HEK293 (cell line): ENCODE results near the gene ACIN1.
"Not testable (repeated sequence)": the region's sequence is repeated elsewhere in the genome, so short reads cannot be mapped to it uniquely, and the experiment has no call there.

ENCODE experiments used
- CTCF ChIA-PET: fragments of 350-600 bp; formaldehyde crosslinking; extraction: SDS; loops from one replicate; lab custom pipeline; 2021; ENCODE audit warnings: antibody characterized with exemption; lab: Yijun Ruan, JAX
- POLR2A ChIA-PET: fragments of 300-600 bp; formaldehyde crosslinking; extraction: SDS; loops from one replicate; lab custom pipeline; 2020; ENCODE audit warnings: antibody characterized with exemption, inconsistent platforms; lab: Yijun Ruan, JAX
- H3K27ac ChIP-seq: fragments of 200-500 bp; sonication (Bioruptor generic); 2 replicates; pipeline ENCODE4 v1.5.1; 2014; ENCODE audit warnings: low read depth, low read length, control low read depth, inconsistent platforms; ENCODE audit errors: extremely low read depth
- H3K36me3 ChIP-seq, 2 experiments: fragments of 200-500 bp in 1 of 2; sonication (Bioruptor generic) in 1 of 2; 1 replicate in 1 of 2; 2 replicates in 1 of 2; pipeline ENCODE4 v1.5.1; 2014 to 2017; ENCODE audit warnings: inconsistent platforms in 2 of 2, low read length in 2 of 2; ENCODE audit not compliant: control insufficient read depth in 2 of 2, insufficient read depth in 1 of 2
- H3K4me1 ChIP-seq: fragments of 200-500 bp; sonication (Bioruptor generic); 2 replicates; pipeline ENCODE4 v1.5.1; 2014; ENCODE audit warnings: mild to moderate bottlenecking, low read length, inconsistent platforms; ENCODE audit not compliant: control insufficient read depth, insufficient read depth
- H3K4me3 ChIP-seq: 2 replicates; pipeline ENCODE4 v1.5.1; 2011; ENCODE audit warnings: low read depth, mild to moderate bottlenecking, control low read depth, low read length, moderate library complexity
- H3K9me3 ChIP-seq: fragments of 200-500 bp; sonication (Bioruptor generic); 2 replicates; pipeline ENCODE4 v1.5.1; 2014; ENCODE audit warnings: low read depth, low read length, inconsistent platforms; ENCODE audit not compliant: control insufficient read depth, insufficient read depth
- FEZF1 ChIP-seq: fragments of 450-650 bp; formaldehyde crosslinking; IDR thresholded peaks from 2 replicates; pipeline ENCODE4 v1.5.1; 2016; ENCODE audit warnings: missing biosample characterization, missing genetic modification characterization
- KLF16 ChIP-seq: fragments of 450-650 bp; formaldehyde crosslinking; IDR thresholded peaks from 2 replicates; pipeline ENCODE4 v1.5.1; 2017; ENCODE audit warnings: missing biosample characterization, missing genetic modification characterization
- MZF1 ChIP-seq: fragments of 450-650 bp; formaldehyde crosslinking; IDR thresholded peaks from 2 replicates; pipeline ENCODE4 v1.5.1; 2017; ENCODE audit warnings: missing biosample characterization, missing genetic modification characterization, borderline replicate concordance
- PRDM10 ChIP-seq: fragments of 450-650 bp; formaldehyde crosslinking; IDR thresholded peaks from 2 replicates; pipeline ENCODE4 v1.5.1; 2016; ENCODE audit warnings: missing biosample characterization, missing genetic modification characterization
- REPIN1 ChIP-seq: fragments of 450-650 bp; formaldehyde crosslinking; IDR thresholded peaks from 2 replicates; pipeline ENCODE4 v1.5.1; 2017; ENCODE audit warnings: missing biosample characterization, missing genetic modification characterization, low read depth
- SALL2 ChIP-seq: fragments of 450-650 bp; formaldehyde crosslinking; IDR thresholded peaks from 2 replicates; pipeline ENCODE4 v1.5.0; 2017; ENCODE audit warnings: missing biosample characterization, mild to moderate bottlenecking, missing genetic modification characterization, borderline replicate concordance
- SCRT2 ChIP-seq: fragments of 450-650 bp; formaldehyde crosslinking; IDR thresholded peaks from 2 replicates; pipeline ENCODE4 v1.5.1; 2016; ENCODE audit warnings: missing biosample characterization, missing genetic modification characterization
- YY2 ChIP-seq: fragments of 450-650 bp; formaldehyde crosslinking; IDR thresholded peaks from 2 replicates; pipeline ENCODE4 v1.5.1; 2016; ENCODE audit warnings: missing biosample characterization, missing genetic modification characterization
- ZBTB1 ChIP-seq: fragments of 450-650 bp; formaldehyde crosslinking; IDR thresholded peaks from 2 replicates; pipeline ENCODE4 v1.5.1; 2016; ENCODE audit warnings: missing biosample characterization, missing genetic modification characterization
- ZBTB20 ChIP-seq: fragments of 450-650 bp; formaldehyde crosslinking; IDR thresholded peaks from 2 replicates; pipeline ENCODE4 v1.5.1; 2016; ENCODE audit warnings: missing biosample characterization, missing genetic modification characterization
- ZBTB7A ChIP-seq: fragments of 450-650 bp; formaldehyde crosslinking; IDR thresholded peaks from 2 replicates; pipeline ENCODE4 v1.5.1; 2016; ENCODE audit warnings: low read depth, missing biosample characterization, missing genetic modification characterization
- ZNF10 ChIP-seq: fragments of 450-650 bp; formaldehyde crosslinking; IDR thresholded peaks from 2 replicates; pipeline ENCODE4 v1.5.1; 2017; ENCODE audit warnings: missing biosample characterization, missing genetic modification characterization
- ZNF133 ChIP-seq: fragments of 450-650 bp; formaldehyde crosslinking; IDR thresholded peaks from 2 replicates; pipeline ENCODE4 v1.5.1; 2016; ENCODE audit warnings: missing biosample characterization, missing genetic modification characterization
- ZNF157 ChIP-seq: fragments of 450-650 bp; formaldehyde crosslinking; IDR thresholded peaks from 2 replicates; pipeline ENCODE4 v1.5.1; 2016; ENCODE audit warnings: missing biosample characterization, missing genetic modification characterization
- ZNF335 ChIP-seq: fragments of 450-650 bp; formaldehyde crosslinking; conservative IDR thresholded peaks from 2 replicates; pipeline ENCODE4 v1.5.1; 2016; ENCODE audit warnings: missing biosample characterization, missing genetic modification characterization
- ZNF341 ChIP-seq: fragments of 450-650 bp; formaldehyde crosslinking; IDR thresholded peaks from 2 replicates; pipeline ENCODE4; 2016; ENCODE audit warnings: low read depth, missing biosample characterization, missing genetic modification characterization
- ZNF423 ChIP-seq: fragments of 450-650 bp; formaldehyde crosslinking; IDR thresholded peaks from 2 replicates; pipeline ENCODE4 v1.5.1; 2016; ENCODE audit warnings: missing biosample characterization, missing genetic modification characterization
- ZNF529 ChIP-seq: fragments of 450-650 bp; formaldehyde crosslinking; IDR thresholded peaks from 2 replicates; pipeline ENCODE4 v1.5.1; 2017; ENCODE audit warnings: missing genetic modification characterization, missing biosample characterization; ENCODE audit not compliant: insufficient replicate concordance
- ZNF626 ChIP-seq: fragments of 450-650 bp; sonication (Bioruptor Pico); formaldehyde crosslinking; IDR thresholded peaks from 2 replicates; pipeline ENCODE4 v1.5.1; 2018; ENCODE audit warnings: missing biosample characterization, missing genetic modification characterization, inconsistent platforms
- ZNF664 ChIP-seq: fragments of 450-650 bp; formaldehyde crosslinking; IDR thresholded peaks from 2 replicates; pipeline ENCODE4 v1.5.1; 2016; ENCODE audit warnings: missing biosample characterization, missing genetic modification characterization
- ZNF776 ChIP-seq: fragments of 450-650 bp; formaldehyde crosslinking; IDR thresholded peaks from 2 replicates; pipeline ENCODE4 v1.5.0; 2017; ENCODE audit warnings: missing biosample characterization, missing genetic modification characterization, borderline replicate concordance
- ZNF791 ChIP-seq: fragments of 450-650 bp; formaldehyde crosslinking; IDR thresholded peaks from 2 replicates; pipeline ENCODE4 v1.5.1; 2016; ENCODE audit warnings: missing biosample characterization, missing genetic modification characterization
- ZSCAN30 ChIP-seq: fragments of 450-650 bp; IDR thresholded peaks from 2 replicates; pipeline ENCODE4 v1.5.1; 2018; ENCODE audit warnings: missing biosample characterization, mild to moderate bottlenecking, missing genetic modification characterization, moderate library complexity
- ZSCAN5A ChIP-seq: fragments of 450-650 bp; formaldehyde crosslinking; IDR thresholded peaks from 2 replicates; pipeline ENCODE4 v1.5.1; 2016; ENCODE audit warnings: missing biosample characterization, missing genetic modification characterization

The ACIN1 gene

GRCh38 chr14:23017091-23017490 lies 77.8 kb downstream of the ACIN1 start:
- no peaks in the 10 kb centered on the region for H3K36me3 ChIP-seq
- ChIA-PET POLR2A (interaction anchor here (0.6 to 1.8 kb wide), 3 partner anchors 10 to 207 kb away, joined by 3 to 11 read pairs (median 5); partner anchors contain the start of genes ACIN1 and C14orf119), CTCF (interaction anchor here (0.6 to 1.8 kb wide), 4 partner anchors 22 to 117 kb away, joined by 3 to 6 read pairs (median 3); no protein-coding TSS in a partner anchor)
- H3K4me1 ChIP-seq, result no peaks in the 10 kb centered on the region; the same call in 1 of the 2 replicates
- no peak for TF ChIP-seq ZBTB20
- no peak for TF ChIP-seq ZNF157 (tag by site-specific recombination)
- no peak for TF ChIP-seq ZNF341 (tag by site-specific recombination)
- no peak for TF ChIP-seq ZNF10 (tag by site-specific recombination)
- no peak for TF ChIP-seq SALL2 (tag by site-specific recombination)
- no peak for TF ChIP-seq MZF1 (tag by site-specific recombination)
- no peak for TF ChIP-seq SCRT2 (tag by site-specific recombination)
- TF ChIP-seq ZNF335 (tag by site-specific recombination), result no peak
- no peak for TF ChIP-seq ZNF791 (tag by site-specific recombination)
- TF ChIP-seq ZNF423, result no peak
- no peak for TF ChIP-seq ZBTB7A (tag by site-specific recombination)
- TF ChIP-seq FEZF1 (tag by site-specific recombination), result no peak
- H3K4me3 ChIP-seq, result no peak overlapping the region
- no peaks in the 10 kb centered on the region for H3K9me3 ChIP-seq
- H3K27ac ChIP-seq, result no peak overlapping the region

GRCh38 chr14:23015618-23016017 lies 79.3 kb downstream of the ACIN1 start:
- TF ChIP-seq PRDM10 (tag by site-specific recombination), result peak; percentile 77
- no peak for TF ChIP-seq ZNF664 (tag by site-specific recombination)
- no peaks in the 10 kb centered on the region for H3K36me3 ChIP-seq
- no peak overlapping the region for H3K27ac ChIP-seq
- no peaks in the 10 kb centered on the region for H3K9me3 ChIP-seq
- H3K4me1 ChIP-seq, result no peaks in the 10 kb centered on the region
- CTCF ChIA-PET, result no interaction called here
- H3K4me3 ChIP-seq, result no peak overlapping the region
- POLR2A ChIA-PET, result no interaction called here

GRCh38 chr14:23013749-23014054 lies 81.2 kb downstream of the ACIN1 start:
- H3K4me1 ChIP-seq, H3K4me3 ChIP-seq, H3K36me3 ChIP-seq, H3K27ac ChIP-seq, H3K9me3 ChIP-seq: not testable (repeated sequence)
- POLR2A ChIA-PET, result interaction anchor here (1.1 kb wide), 1 partner anchor 13 kb away, joined by 3 read pairs; no protein-coding TSS in a partner anchor
- CTCF ChIA-PET, result interaction anchor here (1.1 to 2.5 kb wide), 2 partner anchors 27 to 55 kb away, joined by 3 to 19 read pairs; no protein-coding TSS in a partner anchor

- Histone ChIP-seq H3K36me3 (no peaks in the 10 kb centered on the region), H3K4me1 (peaks cover 5% of the 10 kb centered on the region; the same call in 1 of the 2 replicates), H3K27ac (no peak overlapping the region), H3K4me3 (no peak overlapping the region), H3K9me3 (no peaks in the 10 kb centered on the region)
- ChIA-PET CTCF (interaction anchor here (1.1 to 2.5 kb wide), 3 partner anchors 26 to 56 kb away, joined by 3 to 19 read pairs (median 3); no protein-coding TSS in a partner anchor), POLR2A (interaction anchor here (0.6 to 1.1 kb wide), 2 partner anchors 13 to 18 kb away, joined by 3 read pairs; no protein-coding TSS in a partner anchor)
- no peak for TF ChIP-seq ZSCAN30 (tag by site-specific recombination)
- TF ChIP-seq ZBTB1 (tag by site-specific recombination), result no peak
- no peak for TF ChIP-seq ZNF529 (tag by site-specific recombination)
- no peak for TF ChIP-seq SALL2 (tag by site-specific recombination)
- no peak for TF ChIP-seq ZNF626 (tag by site-specific recombination)
- no peak for TF ChIP-seq ZNF335 (tag by site-specific recombination)
- no peak for TF ChIP-seq ZSCAN5A (tag by site-specific recombination)
- TF ChIP-seq ZNF133 (tag by site-specific recombination), result no peak
- TF ChIP-seq REPIN1 (tag by site-specific recombination), result no peak
- no peak for TF ChIP-seq KLF16
- no peak for TF ChIP-seq YY2 (tag by site-specific recombination)
- no peak for TF ChIP-seq ZNF776 (tag by site-specific recombination)
Measured at GRCh38 chr14:23013054-23013748, 81.7 kb downstream of the ACIN1 start.
